Cortex of kidney (tissue), 1 donor: ENCODE measurements around the gene TUBE1.
"Not testable (repeated sequence)": the region's sequence is repeated elsewhere in the genome, so short reads cannot be mapped to it uniquely, and the experiment has no call there.

ENCODE experiments used
- DNase-seq: peaks from one replicate; lab custom pipeline; 2025; lab: John Stamatoyannopoulos, UW

TUBE1 gene, protein sequence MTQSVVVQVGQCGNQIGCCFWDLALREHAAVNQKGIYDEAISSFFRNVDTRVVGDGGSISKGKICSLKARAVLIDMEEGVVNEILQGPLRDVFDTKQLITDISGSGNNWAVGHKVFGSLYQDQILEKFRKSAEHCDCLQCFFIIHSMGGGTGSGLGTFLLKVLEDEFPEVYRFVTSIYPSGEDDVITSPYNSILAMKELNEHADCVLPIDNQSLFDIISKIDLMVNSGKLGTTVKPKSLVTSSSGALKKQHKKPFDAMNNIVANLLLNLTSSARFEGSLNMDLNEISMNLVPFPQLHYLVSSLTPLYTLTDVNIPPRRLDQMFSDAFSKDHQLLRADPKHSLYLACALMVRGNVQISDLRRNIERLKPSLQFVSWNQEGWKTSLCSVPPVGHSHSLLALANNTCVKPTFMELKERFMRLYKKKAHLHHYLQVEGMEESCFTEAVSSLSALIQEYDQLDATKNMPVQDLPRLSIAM

DNA sequence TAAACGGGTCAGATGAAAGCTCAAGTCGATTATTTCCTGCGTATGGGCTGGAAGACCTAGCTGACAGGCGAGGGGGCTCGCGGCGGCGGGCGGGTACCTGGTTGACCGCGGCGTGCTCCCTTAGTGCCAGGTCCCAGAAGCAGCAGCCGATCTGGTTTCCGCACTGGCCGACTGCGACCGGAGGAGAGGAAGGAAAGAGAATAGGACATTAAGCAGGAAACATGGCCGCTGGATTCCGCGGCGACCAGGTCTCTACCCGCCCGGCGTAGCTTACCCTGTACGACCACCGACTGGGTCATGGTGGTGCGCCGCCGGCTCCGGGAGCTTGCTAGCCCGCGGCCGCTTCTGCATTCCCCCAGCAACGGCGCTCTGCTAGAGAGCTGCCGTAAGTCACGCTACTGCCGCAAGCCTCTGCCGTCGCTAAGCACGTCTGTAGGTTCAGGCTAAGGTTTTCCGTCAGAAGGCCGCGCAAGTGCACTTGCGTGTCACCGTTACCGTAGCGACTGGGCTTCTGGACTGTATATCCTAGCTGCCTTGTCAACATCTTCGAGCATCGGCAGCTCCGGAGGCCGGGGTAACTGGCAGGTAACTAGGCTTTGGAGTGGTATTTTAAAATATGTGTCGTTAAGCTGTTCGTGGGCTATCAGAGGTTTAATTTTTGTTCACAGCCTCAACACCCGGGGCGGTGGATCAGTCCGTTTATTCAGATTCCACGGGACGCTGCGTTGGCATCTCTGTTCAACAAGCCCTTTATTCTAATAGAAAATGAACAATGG lies at the start of gene TUBE1, which contains the start of gene FAM229B:
TSS of gene TUBE1 (minus strand) at position 347 of the 776 bp plus-strand sequence. CDS start at position 299, 48 bp downstream.
TSS of gene FAM229B (plus strand) at position 456 of the 776 bp plus-strand sequence. CDS start 11,693 bp downstream, outside the sequence.
- DNase-seq = no peak

DNA sequence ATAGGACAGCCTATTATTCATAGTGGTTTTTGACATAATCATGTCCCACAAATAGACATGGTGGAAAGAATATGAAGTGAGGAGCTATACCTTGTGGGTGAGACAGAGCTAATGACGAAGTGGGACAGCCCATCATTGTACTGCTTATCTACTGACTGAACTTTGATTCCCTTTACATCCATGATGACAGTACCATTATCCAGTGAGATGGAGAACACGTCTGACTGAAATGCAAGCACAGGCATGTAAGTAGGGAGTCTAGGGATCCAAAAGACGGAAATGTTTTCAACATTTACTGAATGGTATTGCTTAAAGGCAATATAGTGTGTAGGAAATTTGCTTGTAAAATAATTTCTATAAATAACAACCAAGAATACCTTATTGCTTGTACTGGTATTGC lies 43.6 kb upstream of the TUBE1 start:
- DNase-seq = no peak

DNA sequence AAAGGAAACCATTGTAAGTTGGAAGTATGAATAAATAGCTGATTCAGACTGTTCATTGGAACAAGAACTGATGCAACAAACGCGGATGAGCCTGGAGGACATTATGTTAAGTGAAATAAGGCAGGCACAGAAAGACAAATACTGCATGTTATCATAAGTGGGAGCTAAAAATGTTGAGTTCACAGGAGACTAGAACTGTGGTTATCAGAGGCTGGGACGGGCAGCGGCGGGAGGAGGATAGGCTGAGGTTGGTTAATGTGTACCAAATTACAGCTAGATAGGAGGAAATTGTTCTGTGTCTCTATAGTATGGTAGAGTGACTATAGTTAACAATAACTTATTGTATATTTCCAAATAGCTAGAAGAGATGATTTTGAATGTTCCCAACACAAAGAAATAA lies 40.9 kb upstream of the TUBE1 start:
- no peak for DNase-seq

DNA sequence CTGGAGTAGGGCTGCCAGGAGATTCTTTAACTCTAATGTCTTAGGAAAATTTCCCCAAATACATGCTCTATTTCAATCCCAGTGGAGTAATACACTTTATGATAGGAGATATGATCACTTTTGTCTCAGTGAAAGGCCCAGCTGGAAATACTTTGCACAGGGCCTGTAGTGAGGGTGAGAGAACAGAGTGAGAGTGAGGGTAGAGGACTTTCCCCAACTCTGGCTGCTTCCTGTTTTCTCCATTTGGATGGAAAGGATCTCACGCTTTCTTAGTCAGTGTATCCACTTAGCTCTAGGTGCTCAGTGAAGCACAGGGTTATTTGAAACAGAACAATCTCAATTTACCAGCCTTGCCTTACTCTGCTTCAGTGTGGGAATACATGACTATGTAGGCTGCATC lies 36.7 kb upstream of the TUBE1 start:
- DNase-seq = no peak

DNA sequence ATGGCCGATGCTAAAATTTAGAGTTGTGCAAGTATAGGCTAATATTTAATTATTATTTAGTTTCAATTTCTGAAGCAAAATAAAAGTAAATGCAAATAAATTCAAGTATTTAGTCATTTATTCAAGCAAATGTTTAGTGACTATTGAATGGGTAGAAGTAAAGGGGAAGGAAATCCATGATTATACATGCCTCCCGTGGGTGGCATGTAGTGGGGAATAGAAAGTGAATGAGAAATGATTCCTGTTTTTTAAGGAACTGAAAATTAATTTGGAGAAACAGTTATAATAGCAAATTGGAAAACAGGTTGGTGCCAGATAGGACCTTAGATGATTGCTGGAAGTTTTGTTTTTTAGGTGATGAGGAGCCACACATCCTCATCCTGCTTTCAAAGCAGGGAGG lies 35.5 kb upstream of the TUBE1 start:
- no peak for DNase-seq

DNA sequence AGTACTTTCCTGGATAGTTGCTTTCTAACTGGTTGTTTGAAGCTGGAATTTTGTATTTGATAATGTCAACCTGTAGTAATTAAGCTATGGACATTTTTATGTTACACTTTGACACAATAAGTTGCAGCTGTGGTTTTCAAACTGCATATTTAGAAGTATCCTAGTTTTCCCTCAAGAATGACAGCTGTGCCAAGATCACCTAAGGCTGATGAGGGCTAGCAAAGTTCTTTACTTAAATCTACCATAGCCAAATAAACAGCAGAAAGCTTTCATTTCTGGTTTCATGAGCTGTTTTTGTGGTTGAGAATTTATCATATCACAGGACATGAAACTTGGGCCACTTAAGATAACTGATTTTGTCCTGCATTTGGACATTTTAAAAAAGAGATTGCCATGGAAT lies 30.8 kb upstream of the TUBE1 start:
- no peak for DNase-seq

DNA sequence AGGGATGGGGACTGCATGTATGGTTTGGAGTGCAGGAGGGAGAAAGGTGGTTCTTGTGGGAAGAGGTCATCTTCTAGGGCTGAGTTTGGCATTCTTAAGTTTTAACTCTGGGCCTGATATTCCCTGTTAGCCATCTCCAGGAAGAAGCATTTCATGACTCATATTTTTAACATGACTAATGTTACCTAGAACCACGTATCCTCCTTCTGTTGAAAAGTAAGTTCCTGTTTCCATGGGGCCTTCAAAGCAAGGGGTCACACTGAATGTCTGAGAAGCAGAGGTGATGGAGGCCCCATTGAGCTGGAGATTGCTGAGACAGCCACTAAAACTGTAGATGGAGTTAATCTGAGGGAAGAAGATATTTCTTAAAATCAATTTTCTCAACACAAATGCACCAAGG lies 30.3 kb upstream of the TUBE1 start:
- DNase-seq = no peak

DNA sequence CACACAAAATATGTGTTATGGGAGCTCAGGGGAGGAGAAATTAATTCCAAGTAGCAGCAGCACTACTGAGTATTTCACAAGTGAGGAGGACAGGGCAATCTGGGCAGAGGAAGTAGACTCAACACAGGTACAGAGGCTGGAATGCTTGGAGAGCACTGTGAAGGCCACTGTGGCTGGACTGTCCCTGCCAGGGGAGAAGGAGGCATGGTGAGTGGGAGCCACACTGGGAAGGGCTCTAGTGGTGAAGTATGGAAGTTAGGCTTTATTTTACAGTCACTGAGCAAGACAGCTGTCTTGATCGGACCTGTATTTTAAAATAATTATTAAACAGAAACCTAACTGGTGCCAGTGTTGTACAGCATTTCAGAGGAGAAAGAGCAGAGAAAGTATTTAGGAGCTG lies 28.9 kb upstream of the TUBE1 start:
- no peak for DNase-seq

DNA sequence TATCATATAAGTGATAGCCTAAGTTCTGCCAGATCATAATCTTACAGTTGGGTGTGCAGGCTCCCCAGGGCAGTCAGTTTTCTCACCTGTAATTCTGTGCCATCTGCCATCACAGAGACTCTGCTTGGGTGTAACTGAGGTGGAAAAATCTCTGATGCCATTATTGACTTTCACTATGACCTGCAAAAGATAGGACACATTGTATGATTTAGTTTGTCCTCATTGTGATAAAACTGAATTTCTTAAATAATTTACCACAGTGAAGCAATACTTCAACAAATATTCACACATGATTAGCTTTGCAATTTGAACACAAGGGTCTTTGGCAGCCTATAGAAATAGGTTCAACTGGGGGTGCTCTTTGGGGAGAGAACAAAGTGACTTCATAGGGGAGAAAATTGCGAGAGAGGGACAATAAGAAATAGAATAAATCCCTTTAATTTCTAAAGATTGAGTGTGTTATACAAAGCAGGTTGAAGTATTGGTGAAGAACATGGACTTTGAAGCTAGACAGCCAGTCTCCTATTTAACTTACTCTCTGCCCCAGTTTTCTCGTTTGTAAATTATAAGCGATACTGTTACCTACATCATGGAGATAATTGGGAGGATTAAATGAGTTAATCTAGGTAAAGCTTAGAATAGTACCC lies 27.4 kb upstream of the TUBE1 start:
- no peak for DNase-seq

DNA sequence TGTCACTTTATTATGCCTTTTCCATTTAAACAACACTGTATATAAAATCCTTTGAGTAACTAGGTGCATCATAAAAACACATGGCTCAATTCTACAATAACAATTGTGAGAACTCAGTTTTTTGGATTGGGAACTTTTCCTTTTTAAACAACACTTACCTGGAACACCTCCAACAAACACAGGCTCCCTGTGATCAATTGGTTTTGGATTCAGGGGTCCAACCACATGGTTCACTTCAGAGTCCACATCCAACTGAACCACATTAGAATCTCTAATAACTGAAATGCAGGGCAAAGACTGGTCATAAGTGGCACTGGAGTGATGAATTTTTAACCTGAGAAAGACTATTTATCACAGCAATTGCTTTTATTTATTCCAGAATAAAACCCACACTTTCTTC lies 26.6 kb upstream of the TUBE1 start:
- DNase-seq = no peak

DNA sequence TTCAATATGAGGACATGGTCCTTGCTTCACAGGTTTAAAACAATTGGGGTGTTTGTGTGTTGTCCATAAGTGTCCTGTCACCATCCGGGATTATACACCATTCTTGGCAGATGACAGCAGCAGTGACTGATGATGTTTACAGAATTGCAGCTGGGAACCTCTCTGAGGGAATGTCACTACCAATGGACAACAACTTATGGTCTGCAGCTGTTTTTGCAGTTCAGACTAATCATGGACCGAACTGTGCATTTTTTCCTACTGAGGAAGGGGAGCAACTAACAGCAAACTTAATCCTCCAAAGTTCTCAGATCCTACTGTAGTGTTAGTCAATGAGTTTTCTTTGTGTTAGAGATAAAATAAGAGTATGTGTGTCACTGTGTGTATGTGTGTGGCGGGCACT lies 26.1 kb upstream of the TUBE1 start:
- no peak for DNase-seq

DNA sequence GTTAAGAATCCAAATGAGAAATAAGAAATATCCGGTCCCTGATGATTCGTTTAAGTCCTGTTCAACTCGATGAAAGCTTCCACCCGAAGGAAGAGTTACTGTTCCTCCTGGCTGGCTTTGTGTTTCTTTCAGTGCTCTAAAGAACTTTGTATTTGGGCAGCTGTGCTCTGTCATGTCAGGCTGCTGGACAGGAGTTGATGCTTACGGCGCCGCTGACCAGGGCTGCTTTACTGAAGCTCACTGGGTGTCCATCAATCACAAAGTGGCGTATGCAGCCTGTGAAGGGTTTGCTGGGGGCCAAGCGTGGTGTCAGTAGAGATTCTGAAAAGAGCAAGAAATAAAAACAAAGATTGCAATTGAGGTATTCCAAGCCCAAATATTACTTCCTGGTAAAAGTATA lies 22.0 kb upstream of the TUBE1 start:
- no peak for DNase-seq

DNA sequence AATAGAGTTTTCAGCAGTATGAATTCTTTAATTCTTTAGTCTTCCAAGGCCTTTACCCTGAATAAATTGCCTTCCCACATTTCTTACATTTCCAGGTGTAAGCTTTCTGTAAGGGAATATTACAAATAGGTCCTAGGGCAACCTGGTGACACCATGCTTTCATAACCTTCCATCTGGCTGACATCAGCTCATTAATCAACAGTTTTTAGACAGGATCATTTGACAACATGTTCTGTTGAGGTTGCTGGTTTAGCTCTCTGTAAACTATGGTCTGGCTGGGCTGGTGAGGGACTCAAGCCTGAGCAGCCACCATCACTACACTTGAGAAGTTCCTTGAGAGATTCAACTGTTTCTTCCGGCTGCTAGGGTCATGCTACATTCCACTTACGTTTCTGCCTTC lies 19.3 kb upstream of the TUBE1 start:
- no peak for DNase-seq

DNA sequence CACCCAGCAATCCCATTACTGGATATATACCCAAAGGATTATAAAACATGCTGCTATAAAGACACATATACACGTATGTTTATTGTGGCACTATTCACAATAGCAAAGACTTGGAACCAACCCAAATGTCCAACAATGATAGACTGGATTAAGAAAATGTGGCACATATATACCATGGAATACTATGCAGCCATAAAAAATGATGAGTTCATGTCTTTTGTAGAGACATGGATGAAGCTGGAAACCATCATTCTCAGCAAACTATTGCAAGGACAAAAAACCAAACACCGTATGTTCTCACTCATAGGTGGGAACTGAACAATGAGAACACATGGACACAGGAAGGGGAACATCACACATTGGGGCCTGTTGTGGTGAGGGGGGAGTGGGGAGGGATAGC lies 18.7 kb upstream of the TUBE1 start:
- not testable (repeated sequence) for DNase-seq

DNA sequence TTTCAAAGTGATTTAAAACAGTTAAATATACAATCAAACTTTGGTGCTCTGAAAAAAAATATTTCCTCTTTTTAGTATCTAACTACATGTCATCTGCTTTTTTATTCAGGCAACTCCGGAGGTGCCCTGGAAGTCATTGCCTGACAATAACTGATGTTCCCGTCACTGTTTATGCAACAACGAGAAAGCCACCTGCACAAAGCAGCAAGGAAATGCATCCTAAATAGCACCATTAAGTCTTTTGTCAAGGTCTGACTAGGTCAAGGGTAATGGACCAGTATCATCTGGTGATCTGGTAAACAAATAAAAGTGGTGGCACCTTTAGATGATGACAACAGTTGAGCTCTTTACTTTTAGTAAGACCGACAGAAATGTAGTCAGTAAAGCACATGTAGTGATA lies 13.3 kb upstream of the TUBE1 start:
- no peak for DNase-seq

DNA sequence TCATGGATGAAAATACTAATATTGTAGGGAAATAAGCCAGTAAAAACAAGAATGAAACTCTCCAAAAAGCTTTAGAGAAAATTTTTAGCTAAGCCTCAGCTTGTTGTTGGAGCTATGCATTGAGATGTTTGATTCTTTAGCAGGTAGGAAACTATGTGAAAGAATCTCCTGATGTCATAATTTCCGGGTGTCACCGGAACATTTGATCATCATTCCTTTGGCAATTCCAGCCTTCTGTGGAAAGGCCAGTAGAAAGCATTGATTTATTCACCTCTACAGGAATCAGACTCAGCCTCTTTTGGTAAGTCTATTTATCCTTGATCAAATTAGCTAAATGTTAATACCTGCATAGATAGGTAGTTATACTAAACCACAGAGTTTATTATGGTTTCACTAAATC lies 9.6 kb upstream of the TUBE1 start:
- DNase-seq = no peak

DNA sequence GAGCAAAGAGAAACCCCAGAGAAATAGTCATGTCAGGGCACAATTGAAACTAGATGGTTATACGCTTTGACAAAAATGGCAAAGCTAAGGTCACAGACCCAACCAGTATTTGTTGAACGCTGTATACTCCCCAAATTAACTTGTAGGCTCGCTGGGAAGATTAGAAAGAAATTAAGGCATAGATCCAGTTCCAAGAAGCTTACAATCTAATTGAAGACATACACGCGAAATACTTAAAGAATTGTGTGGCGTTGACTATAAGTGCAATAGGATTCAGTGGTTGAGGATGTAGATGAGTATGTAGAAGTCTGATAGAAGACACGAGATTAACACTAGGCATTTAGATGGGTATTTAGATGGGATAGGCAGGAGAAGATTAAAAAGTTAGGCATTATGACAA lies 634 bp upstream of the TUBE1 start:
- DNase-seq = no peak

DNA sequence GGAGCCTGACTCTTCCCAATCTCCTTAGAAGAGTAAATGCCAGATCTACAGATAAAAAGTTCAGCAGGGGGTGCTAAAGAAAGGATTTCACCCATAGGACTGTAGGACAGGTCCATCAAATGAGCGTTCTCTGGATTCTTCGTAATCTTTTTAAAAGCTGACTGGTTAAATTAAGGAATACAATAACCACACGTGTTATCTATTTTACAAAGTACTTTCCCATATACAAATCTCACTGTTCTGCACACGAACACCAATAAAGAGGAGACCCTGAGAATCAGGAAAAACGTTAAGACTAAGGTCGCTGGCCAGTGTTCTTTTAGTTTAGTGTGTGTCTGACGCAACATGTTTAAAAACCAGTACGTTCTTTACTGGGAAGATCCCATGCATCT lies 542 bp downstream of the TUBE1 start:
- DNase-seq = no peak

DNA sequence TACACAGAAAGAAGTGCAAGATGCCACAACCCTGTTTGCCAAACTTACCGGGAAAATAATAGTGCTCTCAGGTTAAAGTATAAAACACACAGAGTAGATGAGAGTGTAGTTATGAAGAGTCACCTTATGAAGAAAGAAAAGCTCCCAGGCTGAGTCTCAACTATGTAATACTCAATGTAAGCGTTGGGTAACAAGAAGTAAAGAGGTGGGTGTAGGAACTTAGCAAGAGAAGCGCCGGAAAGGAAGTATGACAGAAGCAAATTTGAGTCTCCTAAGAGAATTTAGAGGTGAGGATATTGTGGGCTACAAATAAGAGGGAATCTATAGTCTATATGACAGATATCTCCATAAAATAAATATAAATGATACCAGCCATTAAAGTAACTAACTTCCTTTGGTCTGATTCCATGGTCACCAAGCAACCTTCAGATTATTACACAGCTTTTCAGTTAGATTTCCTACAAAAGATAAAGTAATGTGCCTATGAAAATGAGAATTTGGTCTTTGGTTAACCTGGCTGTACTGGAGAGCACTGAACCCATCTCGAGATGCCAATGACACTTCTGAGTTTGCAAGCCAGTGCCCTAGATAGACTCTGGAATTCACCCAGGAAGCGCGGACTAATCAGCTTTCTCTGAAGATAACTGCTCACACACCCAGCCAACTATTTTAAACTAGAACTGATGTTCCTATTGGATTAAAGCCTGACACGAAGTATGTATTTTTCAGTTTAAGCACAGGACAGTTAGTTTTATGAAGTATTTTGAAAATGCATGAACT lies 1.8 kb downstream of the TUBE1 start:
- no peak for DNase-seq

DNA sequence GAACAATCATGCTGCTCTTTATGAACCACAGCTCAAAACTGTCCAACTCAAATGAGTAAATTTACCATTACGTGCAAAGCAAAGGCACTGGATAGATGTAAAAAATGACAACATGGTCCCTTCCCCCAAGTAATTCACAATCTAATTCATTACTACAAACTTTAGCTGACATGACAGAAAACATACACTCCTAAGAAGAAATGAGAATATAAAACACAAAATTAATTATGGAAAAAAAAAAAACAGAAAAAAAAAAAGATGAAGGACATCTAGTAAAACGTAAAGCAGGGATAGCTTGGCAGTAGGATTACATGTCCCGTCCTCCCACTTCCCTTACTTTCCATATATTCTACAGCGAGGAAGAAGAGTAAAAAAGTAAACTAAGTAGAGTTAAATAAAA lies 5.7 kb downstream of the TUBE1 start:
- DNase-seq = no peak

DNA sequence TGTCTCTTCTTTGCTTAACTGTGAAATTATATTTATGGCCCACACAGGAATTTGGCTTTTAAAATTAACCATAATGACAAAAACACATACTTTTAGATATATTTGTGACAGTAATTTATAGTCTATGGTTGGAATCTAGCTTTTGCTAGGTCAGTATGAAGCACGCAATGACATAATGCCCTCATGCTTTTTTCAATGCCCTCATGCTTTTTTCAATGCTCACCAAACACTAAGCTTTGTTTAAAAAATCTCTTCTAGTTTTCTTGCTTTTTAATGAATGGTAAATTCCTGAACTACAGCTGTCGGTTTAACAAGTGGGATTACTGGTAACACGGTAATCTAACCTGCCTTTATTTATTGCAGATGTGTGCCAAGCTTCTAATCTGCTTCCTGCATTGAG lies 20.7 kb downstream of the TUBE1 start:
- DNase-seq = no peak

DNA sequence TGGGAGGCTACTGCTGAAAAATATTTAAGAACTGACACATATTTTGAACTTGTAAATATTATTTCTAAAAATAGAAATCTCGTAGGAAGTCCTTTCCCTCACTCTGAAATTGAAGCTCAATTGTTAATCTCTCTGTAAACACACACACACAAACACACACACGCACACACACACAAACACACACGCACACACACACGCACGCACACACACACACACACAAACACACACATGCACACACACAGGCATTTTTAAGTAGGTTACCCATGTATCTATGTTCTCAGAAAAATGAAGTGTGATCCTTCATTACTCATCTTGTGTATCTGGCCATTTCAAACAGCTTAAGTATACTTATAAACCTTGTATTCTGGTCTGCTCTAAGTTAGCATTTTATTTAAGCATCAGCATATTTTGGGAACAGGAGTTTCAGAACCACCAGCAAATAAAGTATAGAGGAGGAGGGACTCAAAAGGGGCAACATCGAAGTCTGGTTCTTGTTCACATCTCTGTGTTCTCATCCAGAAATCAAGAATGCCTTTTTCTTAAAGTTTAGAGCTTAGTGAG lies 21.8 kb downstream of the TUBE1 start:
- no peak for DNase-seq
